SJSA1 (cell line): ENCODE results near the gene GRAPL. TPM values are rescaled to one million over a fixed set of nuclear protein-coding genes. Genes with fewer than 3 reads are reported as not detected.
"Not testable (repeated sequence)": the region's sequence is repeated elsewhere in the genome, so short reads cannot be mapped to it uniquely, and the experiment has no call there.

Experiments used
- DNase-seq, 2 experiments: peaks; one replicate each; pipeline ENCODE4 v3.0.0-alpha.2; 2015 to 2020; ENCODE audit warnings: low spot score in 2 of 2, low read depth in 1 of 2
- H3K27ac ChIP-seq: fragments of 250-450 bp; sonication (Bioruptor Pico); 2 replicates; pipeline ENCODE4 v1.5.1; 2020; ENCODE audit warnings: mild to moderate bottlenecking, moderate library complexity
- H3K27me3 ChIP-seq: fragments of 250-450 bp; sonication (Bioruptor Pico); replicated peaks from 2 replicates; pipeline ENCODE4 v1.5.1; 2020; ENCODE audit warnings: mild to moderate bottlenecking, moderate library complexity
- H3K36me3 ChIP-seq: fragments of 250-450 bp; sonication (Bioruptor Pico); 2 replicates; pipeline ENCODE4 v1.5.1; 2020; ENCODE audit warnings: mild to moderate bottlenecking
- H3K4me1 ChIP-seq: fragments of 250-450 bp; sonication (Bioruptor Pico); replicated peaks from 2 replicates; pipeline ENCODE4 v1.6.1; 2021; ENCODE audit warnings: mild to moderate bottlenecking
- H3K4me3 ChIP-seq: fragments of 250-450 bp; sonication (Bioruptor Pico); 2 replicates; pipeline ENCODE4 v1.5.1; 2020; ENCODE audit warnings: mild to moderate bottlenecking
- H3K9me3 ChIP-seq: fragments of 250-450 bp; sonication (Bioruptor Pico); replicated peaks from 2 replicates; pipeline ENCODE4 v1.5.1; 2020; ENCODE audit warnings: mild to moderate bottlenecking
- total RNA-seq: library from RNA; depleted of rRNA; stranded (reverse); fragments of >200 nt; shearing (Covaris generic); gene quantifications from 2 replicates; pipeline ENCODE4 v1.2.3, GENCODE V29; 2014

GRAPL gene
- total RNA-seq, 1 experiment from 2014 or later = not detected

DNA sequence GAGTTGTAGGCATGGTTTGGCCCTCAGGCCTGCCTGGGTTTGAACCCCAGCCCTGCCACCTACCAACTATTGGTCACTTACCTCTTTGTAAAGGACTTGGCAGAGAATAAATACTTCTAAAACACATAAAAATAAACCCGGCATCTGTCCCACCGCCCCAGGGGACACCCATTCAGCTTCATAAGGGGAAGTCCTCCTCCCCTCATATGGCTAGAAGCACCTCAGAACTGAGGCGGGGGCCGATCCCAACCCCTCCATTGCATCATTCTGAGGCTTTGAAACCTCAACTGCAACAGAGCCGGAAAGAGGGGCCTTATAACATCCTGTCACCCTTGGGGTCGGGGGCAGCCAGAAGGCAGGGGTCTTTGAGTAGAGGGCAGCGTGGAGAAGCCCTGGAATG, 2.1 kb upstream of the GRAPL start:
- not testable (repeated sequence) for H3K4me1 ChIP-seq, H3K36me3 ChIP-seq, H3K27me3 ChIP-seq, DNase-seq, H3K4me3 ChIP-seq, H3K27ac ChIP-seq, H3K9me3 ChIP-seq

DNA sequence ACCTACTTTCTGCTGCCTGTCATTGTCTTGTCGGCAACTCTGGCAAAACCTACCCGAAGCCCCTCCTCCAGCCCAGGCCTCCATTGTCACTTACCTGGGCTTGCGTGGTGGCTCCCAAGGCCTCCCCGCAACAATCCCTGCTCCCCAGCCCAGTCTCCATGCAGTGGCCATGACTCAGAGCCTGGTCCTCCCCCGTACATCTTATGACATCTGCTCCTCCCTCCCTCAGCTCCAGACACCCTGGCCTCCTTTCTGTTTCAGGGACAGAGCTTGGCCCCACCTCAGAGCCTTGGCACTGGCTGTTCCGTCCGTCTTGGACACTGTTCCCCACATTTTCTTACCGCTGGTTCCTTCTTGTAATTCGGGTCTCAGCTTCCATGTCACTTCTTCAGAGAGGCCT, 2.1 kb downstream of the GRAPL start:
- H3K27me3 ChIP-seq, H3K9me3 ChIP-seq, H3K27ac ChIP-seq, H3K4me1 ChIP-seq, H3K36me3 ChIP-seq, DNase-seq, H3K4me3 ChIP-seq: not testable (repeated sequence)

DNA sequence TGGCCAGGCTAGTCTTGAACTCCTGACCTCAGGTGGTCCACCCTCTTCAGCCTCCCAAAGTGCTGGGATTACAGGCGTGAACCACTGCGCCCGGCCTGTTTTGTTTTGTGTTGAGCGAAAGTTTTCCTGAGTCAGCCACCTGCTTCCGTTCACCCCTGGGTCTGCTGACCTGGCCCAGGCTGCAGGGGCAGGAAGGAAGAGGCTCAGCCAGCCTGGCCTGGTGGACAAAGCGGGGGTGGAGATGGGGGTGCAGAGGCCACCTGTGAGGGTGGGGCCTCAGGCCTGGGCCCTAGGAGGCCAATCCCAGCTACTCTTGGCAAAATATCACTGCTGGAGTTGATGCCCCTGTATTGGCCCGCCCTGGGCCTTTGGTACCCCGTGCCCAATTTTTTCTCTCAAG, 3.7 kb downstream of the GRAPL start:
- not testable (repeated sequence) for H3K9me3 ChIP-seq, H3K36me3 ChIP-seq, H3K4me3 ChIP-seq, DNase-seq, H3K27ac ChIP-seq, H3K4me1 ChIP-seq, H3K27me3 ChIP-seq

DNA sequence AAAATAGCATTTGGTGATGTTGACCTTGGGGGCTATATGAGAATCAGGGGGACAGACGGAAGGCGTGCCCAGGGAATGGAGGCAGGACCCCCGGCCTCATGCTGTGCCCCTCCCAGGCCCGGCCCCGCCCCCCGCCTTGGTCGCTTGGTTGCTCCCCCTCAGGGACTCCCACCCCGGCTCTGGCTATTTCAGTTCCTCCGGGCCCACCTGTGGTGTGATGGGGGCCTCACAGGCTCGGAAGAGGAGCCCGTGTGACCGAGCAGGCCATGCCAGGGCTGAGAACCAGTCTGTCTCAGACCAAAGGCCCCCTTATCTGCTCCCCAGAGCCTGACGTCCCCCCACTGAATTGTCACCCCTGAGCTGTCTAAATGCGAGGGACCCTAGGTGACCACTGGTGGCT, 4.4 kb downstream of the GRAPL start:
- H3K36me3 ChIP-seq, DNase-seq, H3K9me3 ChIP-seq, H3K27ac ChIP-seq, H3K27me3 ChIP-seq, H3K4me1 ChIP-seq, H3K4me3 ChIP-seq: not testable (repeated sequence)

DNA sequence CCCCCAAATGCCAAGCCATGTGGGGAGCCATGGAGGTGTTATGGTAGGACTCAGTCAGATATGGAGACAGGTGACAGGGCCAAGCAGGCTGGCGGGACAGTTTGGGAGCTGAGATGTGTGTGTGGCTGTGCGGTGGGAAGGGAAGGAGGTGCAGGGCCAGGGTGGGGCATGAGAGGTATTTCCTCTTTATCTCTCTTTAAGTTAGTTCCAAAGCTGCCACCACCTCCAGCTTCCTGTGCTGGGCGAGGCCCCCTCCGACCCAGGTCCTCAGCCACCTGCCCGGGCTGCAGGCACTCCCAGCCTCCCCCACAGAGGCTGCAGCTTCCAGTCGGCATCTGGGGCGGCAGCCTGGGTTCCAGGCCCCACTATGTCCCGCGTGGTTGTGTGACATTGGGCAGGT, 6.4 kb downstream of the GRAPL start:
- not testable (repeated sequence) for H3K27me3 ChIP-seq, H3K36me3 ChIP-seq, DNase-seq, H3K4me1 ChIP-seq, H3K9me3 ChIP-seq, H3K27ac ChIP-seq, H3K4me3 ChIP-seq

DNA sequence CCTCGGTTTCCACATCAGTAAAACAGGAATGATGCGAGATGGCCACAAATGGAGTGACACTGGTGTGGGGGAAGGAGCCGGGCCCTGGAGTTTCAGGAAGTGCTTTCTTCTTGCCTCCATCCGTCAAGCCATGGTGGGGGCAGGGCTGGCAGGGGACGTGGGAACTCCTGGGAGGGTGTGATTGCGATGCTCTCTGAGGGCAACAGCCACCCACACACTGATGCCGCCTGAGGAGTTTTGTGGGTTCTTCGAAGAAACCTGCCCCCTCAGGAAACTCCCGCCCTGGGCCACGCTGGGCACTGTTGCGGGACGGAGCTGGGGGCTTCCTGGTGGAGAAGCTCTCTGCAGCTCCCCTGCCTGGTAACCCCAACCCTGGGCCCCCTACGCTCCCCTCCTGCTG, 8.0 kb downstream of the GRAPL start:
- not testable (repeated sequence) for H3K27ac ChIP-seq, H3K27me3 ChIP-seq

DNA sequence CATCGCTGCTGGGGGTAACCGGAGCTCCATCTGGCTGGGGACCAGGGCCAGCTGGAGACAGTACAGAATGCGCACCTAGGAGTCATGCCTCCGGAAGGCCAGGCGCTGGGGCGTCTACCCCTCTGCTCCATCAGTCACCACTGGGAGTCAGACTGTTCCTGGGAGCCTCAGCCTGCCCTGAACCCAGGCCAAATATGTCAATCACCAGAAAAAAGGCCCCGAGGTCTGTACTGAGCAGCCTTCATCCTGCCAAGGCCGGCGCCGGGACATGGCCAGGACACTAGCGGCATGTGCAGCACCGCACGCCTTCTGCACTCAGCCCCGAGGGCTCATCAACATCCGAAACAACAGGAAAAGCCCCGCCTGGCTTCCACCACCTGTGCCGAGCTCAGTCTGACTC, 8.7 kb downstream of the GRAPL start:
- not testable (repeated sequence) for H3K4me3 ChIP-seq, H3K9me3 ChIP-seq, H3K27ac ChIP-seq, H3K27me3 ChIP-seq, H3K36me3 ChIP-seq, DNase-seq, H3K4me1 ChIP-seq

More for the DNA sequence above, 8.0 kb downstream of the GRAPL start:
- not testable (repeated sequence) for H3K4me1 ChIP-seq, DNase-seq, H3K9me3 ChIP-seq, H3K36me3 ChIP-seq, H3K4me3 ChIP-seq

DNA sequence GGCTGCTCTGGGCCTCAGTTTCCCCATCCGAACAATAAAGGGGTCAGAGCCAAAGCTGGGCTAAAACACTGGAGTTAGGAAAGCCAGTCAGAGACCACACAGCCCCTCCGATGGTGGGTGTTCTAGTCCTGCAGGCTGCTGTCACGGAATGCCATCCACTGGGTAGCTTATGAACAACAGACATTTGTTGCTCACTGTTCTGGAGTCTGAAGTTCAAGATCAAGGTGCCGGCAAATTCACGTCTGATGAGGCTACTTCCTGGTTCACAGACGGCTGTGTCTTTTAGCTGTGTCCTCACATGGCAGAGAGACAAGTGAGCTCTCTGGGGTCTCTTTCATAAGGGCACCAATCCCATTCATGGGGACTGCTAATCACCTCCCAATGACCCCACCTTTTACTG, 9.2 kb downstream of the GRAPL start:
- not testable (repeated sequence) for DNase-seq, H3K9me3 ChIP-seq, H3K4me3 ChIP-seq, H3K4me1 ChIP-seq, H3K27me3 ChIP-seq, H3K36me3 ChIP-seq, H3K27ac ChIP-seq

DNA sequence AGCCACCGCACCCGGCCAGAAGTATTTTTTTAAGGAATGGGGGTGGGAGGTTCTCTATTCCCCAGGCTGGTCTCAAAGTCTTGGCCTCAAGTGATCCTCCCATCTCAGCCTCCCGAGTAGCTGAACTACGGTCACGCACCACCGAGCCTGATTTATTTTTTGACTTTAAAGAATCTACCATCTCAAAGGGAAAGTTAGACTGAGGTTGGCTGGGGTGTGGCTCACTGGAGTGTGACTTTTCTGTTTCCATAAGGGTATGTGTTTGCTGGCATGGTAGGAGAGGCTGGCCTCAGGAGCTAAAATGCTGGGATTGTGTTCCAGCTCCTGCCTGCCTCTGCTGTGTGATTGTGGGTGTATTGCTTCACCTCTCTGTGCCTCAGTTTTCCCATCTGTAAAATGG, 10.6 kb downstream of the GRAPL start:
- H3K4me1 ChIP-seq, H3K4me3 ChIP-seq, H3K9me3 ChIP-seq, H3K36me3 ChIP-seq, H3K27me3 ChIP-seq, H3K27ac ChIP-seq, DNase-seq: not testable (repeated sequence)

DNA sequence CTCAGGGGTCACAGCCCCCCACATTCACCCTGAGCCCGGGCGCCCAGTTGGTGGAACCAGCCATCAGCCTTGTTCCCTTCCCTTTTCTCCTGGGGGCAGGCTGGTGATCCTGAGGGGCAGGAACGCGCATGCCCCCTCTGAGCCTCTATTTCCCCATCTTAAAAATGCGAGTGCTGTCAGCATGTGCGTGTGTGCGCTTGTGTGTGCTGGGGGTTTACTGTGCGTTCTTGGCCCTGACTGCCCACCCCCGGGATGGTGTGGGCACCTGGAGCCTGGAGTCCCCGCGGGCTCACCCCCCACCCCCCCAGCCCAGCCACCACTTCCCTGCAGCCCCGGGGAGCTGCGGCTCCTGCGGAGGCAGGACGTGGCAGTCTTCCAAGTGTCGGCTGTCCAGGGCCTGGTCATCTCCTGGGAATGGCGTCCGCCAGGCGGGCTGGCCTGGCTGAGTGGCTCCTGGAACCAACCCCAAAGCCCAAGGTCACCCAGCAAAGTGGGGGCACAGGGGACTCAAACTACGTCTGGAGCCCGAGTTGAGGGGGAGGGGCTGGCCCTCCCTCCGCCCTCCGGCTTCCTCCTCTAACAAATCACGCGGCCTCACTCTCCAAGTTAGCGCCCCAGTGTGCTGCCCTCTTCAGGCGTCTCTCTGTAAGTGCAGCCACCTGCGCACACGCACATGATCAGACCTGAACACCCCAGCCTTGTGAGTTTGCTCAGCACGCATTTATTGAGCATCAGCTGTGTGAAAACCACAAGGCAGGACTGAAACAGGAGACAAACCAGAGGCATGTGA, 14.2 kb downstream of the GRAPL start:
- H3K36me3 ChIP-seq, H3K4me3 ChIP-seq, H3K9me3 ChIP-seq, H3K4me1 ChIP-seq, H3K27ac ChIP-seq, H3K27me3 ChIP-seq: not testable (repeated sequence)
- DNase-seq = peak in 1 of 2 experiments; percentile 5

DNA sequence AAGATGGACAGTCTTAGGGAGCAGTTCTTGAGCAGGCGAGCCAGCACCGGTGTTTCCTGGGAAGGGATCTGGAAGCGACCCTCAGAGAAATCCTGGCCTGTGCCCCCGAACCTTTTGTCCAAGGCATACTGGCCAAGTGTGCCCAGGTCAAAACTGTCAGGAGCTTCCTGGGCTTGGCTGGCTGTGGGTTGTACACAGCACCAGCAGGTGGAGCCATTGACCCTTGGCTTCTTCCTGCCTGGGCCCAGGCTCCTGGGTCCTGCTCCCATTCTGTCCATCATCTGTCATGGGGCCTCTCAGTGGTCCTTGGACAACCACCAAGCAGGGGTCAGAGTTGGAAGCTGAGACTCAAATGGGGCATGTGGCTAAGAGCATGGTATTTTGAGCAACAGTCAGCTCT, 15.0 kb downstream of the GRAPL start:
- H3K9me3 ChIP-seq, H3K4me1 ChIP-seq, H3K27me3 ChIP-seq, H3K4me3 ChIP-seq, H3K27ac ChIP-seq, DNase-seq, H3K36me3 ChIP-seq: not testable (repeated sequence)

DNA sequence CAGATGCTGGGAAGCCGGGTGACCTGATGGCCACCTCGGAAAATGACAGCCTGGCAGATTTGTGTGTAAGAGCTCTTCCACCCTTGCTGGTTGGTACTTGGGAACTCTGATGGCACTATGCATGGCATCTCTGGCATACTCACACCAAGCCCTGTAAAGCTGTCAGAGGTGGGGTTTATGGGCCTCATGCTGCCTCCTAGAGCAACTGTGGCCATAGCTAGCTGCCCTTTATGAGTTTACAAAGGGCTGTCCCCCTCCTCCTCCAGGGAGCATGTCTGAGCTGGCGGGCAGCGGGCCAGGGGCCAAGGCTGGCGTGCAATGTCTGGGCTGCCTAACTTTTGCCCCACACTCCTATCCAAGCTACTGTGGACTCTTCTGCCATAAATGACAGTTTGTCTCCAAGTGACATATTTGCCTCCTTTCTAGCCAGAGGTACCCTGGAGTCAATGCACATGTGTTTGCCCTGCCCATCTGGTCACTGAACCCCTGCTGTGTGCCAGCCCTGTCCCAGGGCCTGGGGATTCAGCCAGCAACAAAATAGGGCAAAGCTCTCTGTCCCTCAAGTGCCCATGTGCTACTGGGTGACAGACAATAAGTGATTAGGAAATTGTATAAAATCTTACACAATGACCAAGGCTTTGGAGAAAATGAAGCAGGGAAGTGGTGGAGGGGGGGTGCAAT, 15.8 kb downstream of the GRAPL start:
- not testable (repeated sequence) for H3K36me3 ChIP-seq, H3K4me1 ChIP-seq, H3K4me3 ChIP-seq, H3K27me3 ChIP-seq, DNase-seq, H3K27ac ChIP-seq, H3K9me3 ChIP-seq

DNA sequence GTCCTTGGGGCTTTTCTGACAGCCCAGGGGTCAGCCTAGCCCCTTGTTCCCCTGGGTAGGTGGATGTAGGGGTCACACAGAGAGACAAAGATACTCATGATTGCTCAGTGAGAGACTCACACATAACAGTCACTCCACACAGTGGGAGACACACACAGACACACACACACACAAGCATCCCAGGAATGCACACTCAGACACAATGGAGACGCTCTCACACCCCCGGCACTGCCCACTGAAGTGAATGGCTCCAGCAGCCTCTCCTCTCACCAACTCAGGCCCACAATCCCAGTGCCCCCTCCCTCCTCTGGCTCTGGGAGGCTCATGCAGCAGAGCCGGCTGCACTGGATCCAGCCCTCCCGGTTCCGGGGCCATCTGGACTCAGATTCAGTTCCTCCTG, 17.0 kb downstream of the GRAPL start:
- H3K9me3 ChIP-seq, H3K4me3 ChIP-seq, H3K36me3 ChIP-seq, H3K4me1 ChIP-seq, H3K27me3 ChIP-seq: not testable (repeated sequence)
- H3K27ac ChIP-seq = peak overlapping the region; percentile 54; the same call in 1 of the 2 replicates
- peak in 1 of 2 experiments; percentile 71 for DNase-seq

DNA sequence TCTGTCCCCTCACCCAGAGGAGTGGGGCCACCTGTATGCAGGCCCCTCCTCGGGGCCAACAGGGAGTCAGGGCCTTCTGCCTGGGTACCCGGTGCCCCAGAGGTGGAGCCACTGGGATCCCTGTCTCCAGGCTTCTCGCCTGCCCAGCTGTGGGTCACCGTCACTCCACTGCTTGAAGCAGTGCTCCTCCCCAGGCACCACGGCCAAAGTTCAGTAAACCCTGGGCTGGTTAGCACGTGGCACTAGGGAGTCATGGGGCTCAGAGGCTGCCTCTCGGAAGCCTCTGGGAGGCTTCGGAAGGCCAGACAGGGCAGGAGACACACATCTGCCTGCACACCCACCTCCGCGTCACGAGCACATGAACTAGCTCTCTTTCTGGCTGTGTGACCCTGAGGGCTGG, 18.1 kb downstream of the GRAPL start:
- not testable (repeated sequence) for H3K4me1 ChIP-seq, H3K4me3 ChIP-seq, H3K27me3 ChIP-seq, H3K9me3 ChIP-seq, DNase-seq, H3K36me3 ChIP-seq, H3K27ac ChIP-seq
